ENCODE results near the gene LRRC7.

GRCh38 chr1:69836971-69837636 lies 269.4 kb downstream of the LRRC7 start:
- TF ChIP-seq POLR2A (IDR thresholded peaks at IDR 0.05; ENCODE audit: low read length) (no peak), GATA1 (IDR thresholded peaks at IDR 0.05; ENCODE audit: low read depth, low read length) (no peak)

All from erythroblast (primary cell).